H1 (cell line): ENCODE data around the gene SGMS1. TPM values are rescaled to one million over a fixed set of nuclear protein-coding genes. Genes with fewer than 3 reads are reported as not detected.

ENCODE experiments used
- HDAC6 ChIP-seq: IDR thresholded peaks from one replicate; pipeline ENCODE4 v1.7.1; 2012; ENCODE audit warnings: low read depth, mild to moderate bottlenecking, inconsistent platforms, low read length, moderate library complexity
- POU5F1 ChIP-seq: IDR thresholded peaks from 2 replicates; pipeline ENCODE4 v1.6.1; 2011; ENCODE audit warnings: low read depth, mild to moderate bottlenecking, low read length, moderate library complexity
- RAD21 ChIP-seq, 2 experiments: IDR thresholded peaks in 1 of 2; conservative IDR thresholded peaks in 1 of 2; 2 replicates each; pipeline ENCODE4 v1.6.1; 2011; ENCODE audit warnings: low read depth in 2 of 2, low read length in 2 of 2, improper control_type of control experiment in 1 of 2, inconsistent platforms in 1 of 2, mild to moderate bottlenecking in 1 of 2, moderate library complexity in 1 of 2
- RFX5 ChIP-seq: IDR thresholded peaks from 2 replicates; pipeline ENCODE4 v1.6.1; 2011; ENCODE audit warnings: low read depth, low read length, improper control_type of control experiment, borderline replicate concordance
- SP2 ChIP-seq: IDR thresholded peaks from 2 replicates; pipeline ENCODE4 v1.6.1; 2012; ENCODE audit warnings: mild to moderate bottlenecking, low read length, inconsistent platforms
- polyA plus RNA-seq, 7 experiments: library from polyadenylated mRNA; depleted of rRNA in 3 of 7; stranded (reverse) in 5 of 7; unstranded in 2 of 7; fragments of >200 nt in 5 of 7; fragments of 200-250 nt in 2 of 7; gene quantifications; 1 replicate in 5 of 7; 2 replicates in 1 of 7; 4 replicates in 1 of 7; pipeline versions ENCODE4 v1.2.1 to v1.2.3, GENCODE V29; 2011 to 2013; ENCODE audit warnings: missing spikeins in 2 of 7, mixed read lengths in 2 of 7
- total RNA-seq: library from RNA; stranded (reverse); fragmentation: NEBNext Ultra II Directional; extraction: Animal tissue kit (Norgen Biotek cat#: 25700); gene quantifications from 2 replicates; pipeline ENCODE4 v1.2.1, GENCODE V29; 2021
- TF ChIP-seq, protein P1 (sequence below): IDR thresholded peaks from 2 replicates; pipeline ENCODE4 v1.6.1; 2011; ENCODE audit warnings: low read depth, mild to moderate bottlenecking, low read length; ENCODE audit not compliant: insufficient read depth
- TF ChIP-seq, protein P2 (sequence below): IDR thresholded peaks from 2 replicates; pipeline ENCODE4 v1.6.1; 2012; ENCODE audit warnings: inconsistent platforms
- TF ChIP-seq, protein P3 (sequence below): fragments of 300-600 bp; sonication (generic); IDR thresholded peaks from 2 replicates; pipeline ENCODE4 v1.7.1; 2012; ENCODE audit warnings: low read length, moderate library complexity, mild to moderate bottlenecking, inconsistent platforms; ENCODE audit not compliant: insufficient replicate concordance

The SGMS1 gene
- total and polyA plus RNA-seq, 2 of the 8 experiments (the other 6 are each of a cell fraction or from before 2014, with no cell fraction given), result 6.0 to 15.6 TPM

DNA sequence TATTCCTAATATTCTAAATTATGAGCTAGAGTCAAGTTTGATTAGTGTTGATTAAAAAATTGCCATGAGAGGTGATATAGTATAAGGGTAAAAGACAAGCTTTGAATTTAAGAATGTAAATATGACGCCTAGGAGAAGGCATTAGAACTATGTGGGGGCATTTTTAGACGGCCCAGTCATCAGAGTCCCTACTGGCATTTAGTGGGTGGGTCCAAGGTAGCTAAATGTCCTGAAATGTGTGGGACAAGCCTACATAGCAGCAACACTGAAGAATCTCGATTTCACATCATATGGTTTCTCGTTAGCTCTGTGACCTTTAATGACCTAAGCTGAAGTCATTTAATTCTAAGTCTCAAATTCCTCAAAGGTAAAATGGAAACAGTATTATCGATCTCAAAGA, 133.5 kb downstream of the SGMS1 start (continued):
- TF ChIP-seq, protein P1, sequence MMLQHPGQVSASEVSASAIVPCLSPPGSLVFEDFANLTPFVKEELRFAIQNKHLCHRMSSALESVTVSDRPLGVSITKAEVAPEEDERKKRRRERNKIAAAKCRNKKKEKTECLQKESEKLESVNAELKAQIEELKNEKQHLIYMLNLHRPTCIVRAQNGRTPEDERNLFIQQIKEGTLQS, result no peak
- TF ChIP-seq RAD21 (IDR thresholded peaks at IDR 0.05 in 1 of 2, conservative IDR thresholded peaks at IDR 0.05 in 1 of 2; ENCODE audit: low read depth in 2 of 2, low read length in 2 of 2) (no peak), HDAC6 (no peak), SP2 (no peak), POU5F1 (no peak), RFX5 (no peak)
- TF ChIP-seq, protein P2, sequence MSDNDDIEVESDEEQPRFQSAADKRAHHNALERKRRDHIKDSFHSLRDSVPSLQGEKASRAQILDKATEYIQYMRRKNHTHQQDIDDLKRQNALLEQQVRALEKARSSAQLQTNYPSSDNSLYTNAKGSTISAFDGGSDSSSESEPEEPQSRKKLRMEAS, result no peak
- TF ChIP-seq, protein P3, sequence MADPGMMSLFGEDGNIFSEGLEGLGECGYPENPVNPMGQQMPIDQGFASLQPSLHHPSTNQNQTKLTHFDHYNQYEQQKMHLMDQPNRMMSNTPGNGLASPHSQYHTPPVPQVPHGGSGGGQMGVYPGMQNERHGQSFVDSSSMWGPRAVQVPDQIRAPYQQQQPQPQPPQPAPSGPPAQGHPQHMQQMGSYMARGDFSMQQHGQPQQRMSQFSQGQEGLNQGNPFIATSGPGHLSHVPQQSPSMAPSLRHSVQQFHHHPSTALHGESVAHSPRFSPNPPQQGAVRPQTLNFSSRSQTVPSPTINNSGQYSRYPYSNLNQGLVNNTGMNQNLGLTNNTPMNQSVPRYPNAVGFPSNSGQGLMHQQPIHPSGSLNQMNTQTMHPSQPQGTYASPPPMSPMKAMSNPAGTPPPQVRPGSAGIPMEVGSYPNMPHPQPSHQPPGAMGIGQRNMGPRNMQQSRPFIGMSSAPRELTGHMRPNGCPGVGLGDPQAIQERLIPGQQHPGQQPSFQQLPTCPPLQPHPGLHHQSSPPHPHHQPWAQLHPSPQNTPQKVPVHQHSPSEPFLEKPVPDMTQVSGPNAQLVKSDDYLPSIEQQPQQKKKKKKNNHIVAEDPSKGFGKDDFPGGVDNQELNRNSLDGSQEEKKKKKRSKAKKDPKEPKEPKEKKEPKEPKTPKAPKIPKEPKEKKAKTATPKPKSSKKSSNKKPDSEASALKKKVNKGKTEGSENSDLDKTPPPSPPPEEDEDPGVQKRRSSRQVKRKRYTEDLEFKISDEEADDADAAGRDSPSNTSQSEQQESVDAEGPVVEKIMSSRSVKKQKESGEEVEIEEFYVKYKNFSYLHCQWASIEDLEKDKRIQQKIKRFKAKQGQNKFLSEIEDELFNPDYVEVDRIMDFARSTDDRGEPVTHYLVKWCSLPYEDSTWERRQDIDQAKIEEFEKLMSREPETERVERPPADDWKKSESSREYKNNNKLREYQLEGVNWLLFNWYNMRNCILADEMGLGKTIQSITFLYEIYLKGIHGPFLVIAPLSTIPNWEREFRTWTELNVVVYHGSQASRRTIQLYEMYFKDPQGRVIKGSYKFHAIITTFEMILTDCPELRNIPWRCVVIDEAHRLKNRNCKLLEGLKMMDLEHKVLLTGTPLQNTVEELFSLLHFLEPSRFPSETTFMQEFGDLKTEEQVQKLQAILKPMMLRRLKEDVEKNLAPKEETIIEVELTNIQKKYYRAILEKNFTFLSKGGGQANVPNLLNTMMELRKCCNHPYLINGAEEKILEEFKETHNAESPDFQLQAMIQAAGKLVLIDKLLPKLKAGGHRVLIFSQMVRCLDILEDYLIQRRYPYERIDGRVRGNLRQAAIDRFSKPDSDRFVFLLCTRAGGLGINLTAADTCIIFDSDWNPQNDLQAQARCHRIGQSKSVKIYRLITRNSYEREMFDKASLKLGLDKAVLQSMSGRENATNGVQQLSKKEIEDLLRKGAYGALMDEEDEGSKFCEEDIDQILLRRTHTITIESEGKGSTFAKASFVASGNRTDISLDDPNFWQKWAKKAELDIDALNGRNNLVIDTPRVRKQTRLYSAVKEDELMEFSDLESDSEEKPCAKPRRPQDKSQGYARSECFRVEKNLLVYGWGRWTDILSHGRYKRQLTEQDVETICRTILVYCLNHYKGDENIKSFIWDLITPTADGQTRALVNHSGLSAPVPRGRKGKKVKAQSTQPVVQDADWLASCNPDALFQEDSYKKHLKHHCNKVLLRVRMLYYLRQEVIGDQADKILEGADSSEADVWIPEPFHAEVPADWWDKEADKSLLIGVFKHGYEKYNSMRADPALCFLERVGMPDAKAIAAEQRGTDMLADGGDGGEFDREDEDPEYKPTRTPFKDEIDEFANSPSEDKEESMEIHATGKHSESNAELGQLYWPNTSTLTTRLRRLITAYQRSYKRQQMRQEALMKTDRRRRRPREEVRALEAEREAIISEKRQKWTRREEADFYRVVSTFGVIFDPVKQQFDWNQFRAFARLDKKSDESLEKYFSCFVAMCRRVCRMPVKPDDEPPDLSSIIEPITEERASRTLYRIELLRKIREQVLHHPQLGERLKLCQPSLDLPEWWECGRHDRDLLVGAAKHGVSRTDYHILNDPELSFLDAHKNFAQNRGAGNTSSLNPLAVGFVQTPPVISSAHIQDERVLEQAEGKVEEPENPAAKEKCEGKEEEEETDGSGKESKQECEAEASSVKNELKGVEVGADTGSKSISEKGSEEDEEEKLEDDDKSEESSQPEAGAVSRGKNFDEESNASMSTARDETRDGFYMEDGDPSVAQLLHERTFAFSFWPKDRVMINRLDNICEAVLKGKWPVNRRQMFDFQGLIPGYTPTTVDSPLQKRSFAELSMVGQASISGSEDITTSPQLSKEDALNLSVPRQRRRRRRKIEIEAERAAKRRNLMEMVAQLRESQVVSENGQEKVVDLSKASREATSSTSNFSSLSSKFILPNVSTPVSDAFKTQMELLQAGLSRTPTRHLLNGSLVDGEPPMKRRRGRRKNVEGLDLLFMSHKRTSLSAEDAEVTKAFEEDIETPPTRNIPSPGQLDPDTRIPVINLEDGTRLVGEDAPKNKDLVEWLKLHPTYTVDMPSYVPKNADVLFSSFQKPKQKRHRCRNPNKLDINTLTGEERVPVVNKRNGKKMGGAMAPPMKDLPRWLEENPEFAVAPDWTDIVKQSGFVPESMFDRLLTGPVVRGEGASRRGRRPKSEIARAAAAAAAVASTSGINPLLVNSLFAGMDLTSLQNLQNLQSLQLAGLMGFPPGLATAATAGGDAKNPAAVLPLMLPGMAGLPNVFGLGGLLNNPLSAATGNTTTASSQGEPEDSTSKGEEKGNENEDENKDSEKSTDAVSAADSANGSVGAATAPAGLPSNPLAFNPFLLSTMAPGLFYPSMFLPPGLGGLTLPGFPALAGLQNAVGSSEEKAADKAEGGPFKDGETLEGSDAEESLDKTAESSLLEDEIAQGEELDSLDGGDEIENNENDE, result no peak
